PC-3 (cell line): ENCODE results near the gene CFAP97D2. TPM values are rescaled to one million over a fixed set of nuclear protein-coding genes. Genes with fewer than 3 reads are reported as not detected.
"Not testable (repeated sequence)": the region's sequence is repeated elsewhere in the genome, so short reads cannot be mapped to it uniquely, and the experiment has no call there.

Experiments
- ATAC-seq: fragments of 200-7000 bp; cut with Tn5 transposase; 2 replicates; pipeline ENCODE4 v1.9.1; 2020; ENCODE audit warnings: mild to moderate bottlenecking, moderate library complexity
- BruUV-seq: library from RNA; stranded (reverse); fragments of 400-500 nt; replicated peaks from 2 replicates; lab custom pipeline; 2021; lab: Mats Ljungman, UMichigan
- CTCF ChIA-PET: fragments of 300-600 bp; sonication (Branson Sonifier 250); formaldehyde crosslinking; loops from one replicate; lab custom pipeline; 2022; ENCODE audit warnings: antibody characterized with exemption; lab: Charles Lee
- POLR2A ChIA-PET: fragments of 300-600 bp; sonication (Branson Sonifier 250); formaldehyde crosslinking; loops from one replicate; lab custom pipeline; 2022; ENCODE audit warnings: antibody characterized with exemption; ENCODE audit not compliant: unreplicated experiment; lab: Charles Lee
- DNase-seq: peaks from one replicate; pipeline ENCODE4 v3.0.0-alpha.2; 2015
- H2AFZ ChIP-seq: fragments of 300-600 bp; sonication (generic); 2 replicates; pipeline ENCODE4 v1.6.0; 2016; ENCODE audit warnings: antibody characterized with exemption, low read length
- H3F3A ChIP-seq: fragments of 300-600 bp; sonication (generic); one replicate; pipeline ENCODE4 v1.6.0; 2017; ENCODE audit warnings: antibody characterized with exemption, low read length, control low read depth, mild to moderate bottlenecking; ENCODE audit not compliant: unreplicated experiment
- H3K27ac ChIP-seq: fragments of 300-600 bp; sonication (generic); 2 replicates; pipeline ENCODE4 v1.5.1; 2016; ENCODE audit warnings: mild to moderate bottlenecking, low read length
- H3K27me3 ChIP-seq: fragments of 300-600 bp; sonication (generic); 2 replicates; pipeline ENCODE4 v1.6.1; 2016; ENCODE audit warnings: low read length, mixed read lengths
- H3K36me3 ChIP-seq: fragments of 300-600 bp; sonication (generic); 2 replicates; pipeline ENCODE4 v1.6.1; 2016; ENCODE audit warnings: low read depth, mixed run types, low read length, mixed read lengths
- H3K4me1 ChIP-seq: fragments of 300-600 bp; sonication (generic); 2 replicates; pipeline ENCODE4 v1.5.1; 2016; ENCODE audit warnings: low read length; ENCODE audit not compliant: insufficient read depth
- H3K4me2 ChIP-seq: fragments of 300-600 bp; sonication (generic); 2 replicates; pipeline ENCODE4 v1.6.0; 2016; ENCODE audit warnings: low read length
- H3K4me3 ChIP-seq: fragments of 300-600 bp; sonication (generic); 2 replicates; pipeline ENCODE4 v1.5.1; 2016; ENCODE audit warnings: mild to moderate bottlenecking, low read length, mixed read lengths
- H3K79me2 ChIP-seq: fragments of 300-600 bp; sonication (generic); 2 replicates; pipeline ENCODE4 v1.6.1; 2017; ENCODE audit warnings: low read length, mixed read lengths
- H3K9ac ChIP-seq: fragments of 300-600 bp; sonication (generic); 2 replicates; pipeline ENCODE4 v1.6.0; 2016; ENCODE audit warnings: mild to moderate bottlenecking, low read length
- H3K9me2 ChIP-seq: fragments of 300-600 bp; sonication (generic); replicated peaks from 2 replicates; pipeline ENCODE4 v1.6.1; 2016; ENCODE audit warnings: mixed run types, low read length, mixed read lengths
- H3K9me3 ChIP-seq: fragments of 300-600 bp; sonication (generic); 2 replicates; pipeline ENCODE4 v1.6.1; 2016; ENCODE audit warnings: low read length, mixed read lengths
- H4K20me1 ChIP-seq: fragments of 300-600 bp; sonication (generic); 2 replicates; pipeline ENCODE4 v1.6.1; 2016; ENCODE audit warnings: low read length, mixed read lengths
- CTCF ChIP-seq: fragments of 300-600 bp; sonication (generic); conservative IDR thresholded peaks from 2 replicates; pipeline ENCODE4 v1.5.1; 2017; ENCODE audit warnings: antibody characterized with exemption, low read depth, mild to moderate bottlenecking, low read length
- EZH2 ChIP-seq: fragments of 300-600 bp; sonication (generic); IDR thresholded peaks from one replicate; pipeline ENCODE4 v1.6.1; 2017; ENCODE audit warnings: antibody characterized with exemption, mild to moderate bottlenecking, low read length; ENCODE audit not compliant: unreplicated experiment
- EZH2phosphoT487 ChIP-seq: fragments of 300-600 bp; sonication (generic); IDR thresholded peaks from 2 replicates; pipeline ENCODE4 v1.6.1; 2018; ENCODE audit warnings: mild to moderate bottlenecking, antibody characterized with exemption, low read length, borderline replicate concordance
- intact Hi-C: fragments of 100-400 bp; cut with micrococcal nuclease; formaldehyde crosslinking; loops from 2 replicates; pipeline ENCODE4 v1.9.0; 2023
- total RNA-seq: library from RNA; depleted of rRNA; stranded (reverse); fragments of >200 nt; gene quantifications from 2 replicates; pipeline ENCODE4 v1.2.3, GENCODE V29; 2014

CFAP97D2 gene
- total RNA-seq, 1 experiment from 2014 or later = not detected

DNA sequence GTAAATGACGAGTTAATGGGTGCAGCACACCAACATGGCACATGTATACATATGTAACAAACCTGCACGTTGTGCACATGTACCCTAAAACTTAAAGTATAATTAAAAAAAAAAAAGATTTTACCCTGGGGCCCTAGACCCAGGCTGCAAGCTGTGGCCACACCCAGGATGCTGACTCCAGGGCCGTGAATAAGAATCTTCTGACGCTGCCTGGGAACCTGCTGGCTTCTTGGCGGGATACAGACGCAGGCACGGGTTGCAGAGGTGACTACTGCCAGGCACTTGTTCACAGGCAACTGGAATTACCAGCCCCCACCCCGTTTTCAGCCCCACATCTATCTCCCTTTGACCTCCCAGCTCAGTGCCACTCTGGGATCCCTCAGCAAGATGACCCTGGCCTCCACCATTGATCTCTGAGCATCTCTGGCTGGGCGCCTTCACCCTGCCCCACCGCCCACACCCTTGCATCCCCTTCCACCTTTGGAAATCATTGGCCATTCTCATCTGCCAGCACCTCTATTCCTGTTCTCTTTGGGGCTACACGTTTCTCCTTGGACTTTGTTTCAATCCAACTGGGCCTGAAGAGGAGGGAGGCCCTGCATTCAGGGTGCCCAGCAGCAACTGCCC lies 21.1 kb upstream of the CFAP97D2 start:
- ChIA-PET POLR2A (no interaction called here), CTCF (no interaction called here)
- Histone ChIP-seq H4K20me1 (no peaks in the 10 kb centered on the region), H3K9me2 (no peaks in the 10 kb centered on the region), H3K4me2 (no peak overlapping the region), H3K27ac (no peak overlapping the region), H3K79me2 (no peaks in the 10 kb centered on the region), H3K9ac (no peak overlapping the region), H2AFZ (no peak overlapping the region), H3K27me3 (no peaks in the 10 kb centered on the region), H3K4me3 (no peak overlapping the region), H3F3A (no peaks in the 10 kb centered on the region), H3K4me1 (peaks cover 16% of the 10 kb centered on the region), H3K36me3 (no peaks in the 10 kb centered on the region), H3K9me3 (no peaks in the 10 kb centered on the region)
- BruUV-seq = no TSS peak
- intact Hi-C loops = no loop called here
- ATAC-seq (no peak), DNase-seq (no peak)
- TF ChIP-seq EZH2phosphoT487 = no peak
- TF ChIP-seq CTCF = no peak
- no peak for TF ChIP-seq EZH2

DNA sequence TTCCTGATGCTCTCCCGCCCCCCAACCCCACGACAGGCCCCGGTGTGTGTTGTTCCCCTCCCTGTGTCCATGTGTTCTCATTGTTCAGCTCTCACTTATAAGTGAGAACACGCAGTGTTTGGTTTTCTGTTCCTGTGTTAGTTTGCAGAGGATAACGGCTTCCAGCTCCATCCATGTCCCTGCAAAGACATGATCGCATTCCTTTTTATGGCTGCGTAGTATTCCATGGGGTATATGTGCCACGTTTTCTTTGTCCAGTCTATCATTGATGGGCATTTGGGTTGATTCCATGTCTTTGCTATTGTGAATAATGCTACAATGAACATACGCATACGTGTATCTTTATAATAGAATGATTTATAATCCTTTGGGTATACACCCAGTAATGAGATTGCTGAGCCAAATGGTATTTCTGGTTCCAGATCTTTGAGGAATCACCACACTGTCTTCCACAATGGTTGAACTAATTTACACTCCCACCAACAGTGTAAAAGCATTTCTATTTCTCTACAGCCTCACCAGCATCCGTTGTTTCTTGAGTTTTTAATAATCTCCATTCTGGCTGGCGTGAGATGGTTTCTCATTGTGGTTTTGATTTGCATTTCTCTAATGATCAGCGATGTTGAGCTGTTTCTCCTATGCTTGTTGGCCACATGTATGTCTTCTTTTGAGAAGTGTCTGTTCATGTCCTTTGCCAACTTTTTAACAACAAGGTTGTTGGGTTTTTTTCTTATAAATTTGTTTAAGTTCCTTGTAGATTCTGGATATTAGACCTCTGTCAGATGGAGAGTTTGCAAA lies 20.0 kb upstream of the CFAP97D2 start:
- POLR2A ChIA-PET, H4K20me1 ChIP-seq, H2AFZ ChIP-seq, H3K4me3 ChIP-seq, CTCF ChIA-PET, ATAC-seq, H3K27me3 ChIP-seq, H3K9ac ChIP-seq, H3K9me2 ChIP-seq, BruUV-seq, H3K27ac ChIP-seq, H3K9me3 ChIP-seq, DNase-seq, H3F3A ChIP-seq, H3K4me2 ChIP-seq, H3K79me2 ChIP-seq, H3K36me3 ChIP-seq, intact Hi-C loops: not testable (repeated sequence)
- peaks cover 16% of the 10 kb centered on the region for H3K4me1 ChIP-seq

GRCh38 chr13:114161028-114161556 lies 18.0 kb upstream of the CFAP97D2 start:
- Histone ChIP-seq H3K4me1 (peaks cover 16% of the 10 kb centered on the region), H3K9me3 (no peaks in the 10 kb centered on the region), H3F3A (no peaks in the 10 kb centered on the region), H3K36me3 (no peaks in the 10 kb centered on the region), H2AFZ (no peak overlapping the region), H4K20me1 (no peaks in the 10 kb centered on the region), H3K9ac (peak overlapping the region; percentile 17; the same call in 1 of the 2 replicates), H3K4me3 (no peak overlapping the region), H3K27me3 (no peaks in the 10 kb centered on the region), H3K9me2 (no peaks in the 10 kb centered on the region), H3K27ac (peak overlapping the region; percentile 50), H3K4me2 (no peak overlapping the region), H3K79me2 (no peaks in the 10 kb centered on the region)
- ChIA-PET CTCF (no interaction called here), POLR2A (no interaction called here)
- TF ChIP-seq EZH2 (no peak), EZH2phosphoT487 (no peak), CTCF (no peak)
- ATAC-seq (no peak), DNase-seq (peak; percentile 60)
- intact Hi-C loops = no loop called here
- no TSS peak for BruUV-seq
